ENCODE data around the gene RNU7-1.

DNA sequence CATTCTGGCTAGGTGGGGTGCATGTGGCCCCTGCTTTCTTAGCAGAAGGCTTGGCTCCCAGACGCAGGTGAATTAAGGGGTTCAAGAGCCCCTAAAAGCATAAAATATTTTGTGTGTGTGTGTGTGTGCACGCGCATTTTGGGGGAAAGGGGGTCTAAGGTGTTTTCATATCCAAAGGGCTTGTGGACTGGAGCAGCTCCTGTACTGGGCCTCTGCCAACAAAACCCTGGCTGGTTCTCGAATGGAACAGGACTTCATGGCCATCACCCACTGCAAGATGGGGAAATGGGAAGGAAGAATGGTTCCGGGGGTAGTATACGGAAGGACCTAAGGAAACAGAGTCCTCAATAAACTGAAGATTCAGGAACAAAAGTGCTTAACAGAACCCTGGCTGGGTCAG lies 19.8 kb upstream of the RNU7-1 start:
- TF ChIP-seq, protein P1, sequence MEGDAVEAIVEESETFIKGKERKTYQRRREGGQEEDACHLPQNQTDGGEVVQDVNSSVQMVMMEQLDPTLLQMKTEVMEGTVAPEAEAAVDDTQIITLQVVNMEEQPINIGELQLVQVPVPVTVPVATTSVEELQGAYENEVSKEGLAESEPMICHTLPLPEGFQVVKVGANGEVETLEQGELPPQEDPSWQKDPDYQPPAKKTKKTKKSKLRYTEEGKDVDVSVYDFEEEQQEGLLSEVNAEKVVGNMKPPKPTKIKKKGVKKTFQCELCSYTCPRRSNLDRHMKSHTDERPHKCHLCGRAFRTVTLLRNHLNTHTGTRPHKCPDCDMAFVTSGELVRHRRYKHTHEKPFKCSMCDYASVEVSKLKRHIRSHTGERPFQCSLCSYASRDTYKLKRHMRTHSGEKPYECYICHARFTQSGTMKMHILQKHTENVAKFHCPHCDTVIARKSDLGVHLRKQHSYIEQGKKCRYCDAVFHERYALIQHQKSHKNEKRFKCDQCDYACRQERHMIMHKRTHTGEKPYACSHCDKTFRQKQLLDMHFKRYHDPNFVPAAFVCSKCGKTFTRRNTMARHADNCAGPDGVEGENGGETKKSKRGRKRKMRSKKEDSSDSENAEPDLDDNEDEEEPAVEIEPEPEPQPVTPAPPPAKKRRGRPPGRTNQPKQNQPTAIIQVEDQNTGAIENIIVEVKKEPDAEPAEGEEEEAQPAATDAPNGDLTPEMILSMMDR (IDR thresholded peaks at IDR 0.05) = no peak
- no peak for TF ChIP-seq POLR2A (IDR thresholded peaks at IDR 0.05)

Measured in Peyer's patch (tissue), 4 donors.